Natural killer cell (primary cell): Measurements from ENCODE around the gene ZFR. TPM values are rescaled to one million over a fixed set of nuclear protein-coding genes. Genes with fewer than 3 reads are reported as not detected.

Experiments
- ATAC-seq, 3 donors: fragments of 150-1000 bp in 2 of 3; fragments of 200-7000 bp in 1 of 3; cut with Tn5 transposase; 1 replicate in 1 of 3; 2 replicates in 2 of 3; pipeline ENCODE4 v1.10.0; 2021; ENCODE audit warnings: mild to moderate bottlenecking in 2 of 3, moderate library complexity in 2 of 3
- DNase-seq, 2 donors: peaks; one replicate each; pipeline versions ENCODE4 v3.0.0 to v3.0.0-alpha.2; 2013 to 2021; ENCODE audit warnings: mixed read lengths in 1 of 2
- H3K27ac ChIP-seq: one replicate; pipeline ENCODE4 v1.5.1; 2013; ENCODE audit warnings: mild to moderate bottlenecking, low read length
- H3K27me3 ChIP-seq: one replicate; pipeline ENCODE4 v1.6.1; 2013; ENCODE audit warnings: low read length; ENCODE audit not compliant: control insufficient read depth, insufficient read depth
- H3K36me3 ChIP-seq: one replicate; pipeline ENCODE4 v1.6.1; 2013; ENCODE audit warnings: low read length; ENCODE audit not compliant: control insufficient read depth, insufficient read depth
- H3K4me1 ChIP-seq: one replicate; pipeline ENCODE4 v1.6.1; 2013; ENCODE audit warnings: low read length; ENCODE audit not compliant: control insufficient read depth, insufficient read depth
- H3K4me3 ChIP-seq: one replicate; pipeline ENCODE4 v1.5.1; 2013; ENCODE audit warnings: low read length
- H3K9me3 ChIP-seq: one replicate; pipeline ENCODE4 v1.6.1; 2013; ENCODE audit warnings: low read length; ENCODE audit not compliant: control insufficient read depth, insufficient read depth
- H3K27ac Mint-ChIP-seq, 2 donors: one replicate each; pipeline ENCODE4 v1.8.0; 2022; ENCODE audit warnings: mild to moderate bottlenecking in 2 of 2, mixed read lengths in 2 of 2, moderate library complexity in 1 of 2
- H3K27me3 Mint-ChIP-seq, 2 donors: one replicate each; pipeline ENCODE4 v1.8.0; 2022; ENCODE audit warnings: low read depth in 2 of 2, mixed read lengths in 2 of 2
- H3K36me3 Mint-ChIP-seq: one replicate; pipeline ENCODE4 v1.8.0; 2022; ENCODE audit warnings: mixed read lengths
- H3K4me1 Mint-ChIP-seq, 2 donors: one replicate each; pipeline ENCODE4 v1.8.0; 2022; ENCODE audit warnings: mixed read lengths in 2 of 2
- H3K4me3 Mint-ChIP-seq: one replicate; pipeline ENCODE4 v1.8.0; 2022; ENCODE audit warnings: mild to moderate bottlenecking, moderate library complexity, mixed read lengths
- H3K9me3 Mint-ChIP-seq, 2 donors: one replicate each; pipeline ENCODE4 v1.8.0; 2022; ENCODE audit warnings: mixed read lengths in 2 of 2
- CTCF ChIP-seq: fragments of 200-600 bp; IDR thresholded peaks from one replicate; pipeline ENCODE4 v1.8.0; 2022; ENCODE audit warnings: antibody characterized with exemption
- WGBS: methylation state at CpG from one replicate; pipeline ENCODE4 v1.1.7; 2013; ENCODE audit warnings: missing lambda C conversion rate; ENCODE audit not compliant: insufficient coverage; 5-methylcytosine and 5-hydroxymethylcytosine counted together
- intact Hi-C: fragments of 100-400 bp; cut with micrococcal nuclease; formaldehyde crosslinking; loops from one replicate; pipeline ENCODE4 v1.14.2; 2022
- total RNA-seq, 4 donors: library from RNA; stranded (reverse); fragments of 120-200 nt in 1 of 4; gene quantifications; one replicate each; pipeline versions ENCODE4 v1.2.3 to v1.2.4, GENCODE V29; 2013 to 2022

The ZFR gene
- total RNA-seq, 3 donors from 2014 or later (not counting 1 experiment from before 2014, with no cell fraction given): 62.7 to 70.8 (median 62.7) TPM

GRCh38 chr5:32308946-32309345 is 135.6 kb downstream of the ZFR start:
- Histone ChIP-seq H3K4me3 (no peak overlapping the region), H3K36me3 (no peaks in the 10 kb centered on the region), H3K9me3 (no peaks in the 10 kb centered on the region), H3K27ac (no peak overlapping the region), H3K27me3 (no peaks in the 10 kb centered on the region), H3K4me1 (peaks cover 39% of the 10 kb centered on the region)
- no peak for ATAC-seq
- H3K27me3 Mint-ChIP-seq: no peaks in the 10 kb centered on the region
- H3K9me3 Mint-ChIP-seq: no peaks in the 10 kb centered on the region
- no peak for DNase-seq
- peaks cover 70 to 74% of the 10 kb centered on the region in 2 donors for H3K4me1 Mint-ChIP-seq
- TF ChIP-seq CTCF: no peak
- peak overlapping the region; percentile 6 to 43 for H3K27ac Mint-ChIP-seq
- H3K36me3 Mint-ChIP-seq: no peaks in the 10 kb centered on the region
- intact Hi-C loops: no loop called here
- WGBS: 71% methylated on average over 3 of the region's 3 CpGs
- peak overlapping the region; percentile 14 for H3K4me3 Mint-ChIP-seq

- intact Hi-C loops: no loop called here
- no peak for DNase-seq
- H3K4me3 ChIP-seq: no peak overlapping the region
- ATAC-seq: no peak
- H3K36me3 ChIP-seq: no peaks in the 10 kb centered on the region
- no peak for TF ChIP-seq CTCF
- 76% methylated on average over 3 of the region's 4 CpGs for WGBS
- Mint-ChIP-seq H3K4me3 (peak overlapping the region; percentile 32), H3K9me3 (no peaks in the 10 kb centered on the region), H3K4me1 (peaks cover 79 to 86% of the 10 kb centered on the region in 2 donors), H3K27me3 (no peaks in the 10 kb centered on the region), H3K27ac (peak overlapping the region; percentile 9 to 63), H3K36me3 (no peaks in the 10 kb centered on the region)
- no peak overlapping the region for H3K27ac ChIP-seq
- no peaks in the 10 kb centered on the region for H3K27me3 ChIP-seq
- no peaks in the 10 kb centered on the region for H3K9me3 ChIP-seq
- H3K4me1 ChIP-seq: peaks cover 33% of the 10 kb centered on the region
These were observed 136.8 kb downstream of the ZFR start for GRCh38 chr5:32307769-32308194.

GRCh38 chr5:32304622-32305021 is 139.9 kb downstream of the ZFR start:
- peak overlapping the region; percentile 59 to 70 for H3K27ac Mint-ChIP-seq

More at GRCh38 chr5:32304622-32305021, 139.9 kb downstream of the ZFR start:
- Histone ChIP-seq H3K4me3 (no peak overlapping the region), H3K27me3 (no peaks in the 10 kb centered on the region), H3K9me3 (no peaks in the 10 kb centered on the region), H3K36me3 (no peaks in the 10 kb centered on the region), H3K27ac (no peak overlapping the region), H3K4me1 (peaks cover 17% of the 10 kb centered on the region)
- no peak for TF ChIP-seq CTCF
- DNase-seq: peak in 1 of 2 donors; percentile 19
- intact Hi-C loops: no loop called here
- 30% methylated on average over 5 of the region's 5 CpGs for WGBS
- Mint-ChIP-seq H3K9me3 (no peaks in the 10 kb centered on the region), H3K4me1 (peaks cover 83 to 91% of the 10 kb centered on the region in 2 donors), H3K27me3 (no peaks in the 10 kb centered on the region), H3K4me3 (no peak overlapping the region), H3K36me3 (no peaks in the 10 kb centered on the region)
- peak in 2 of 3 donors; percentile 44 to 50 for ATAC-seq

Other genes starting within 250 kb of the ZFR start
- 10 to 100 TPM; 36.9 to 47.7 (median 39.8) TPM for gene MTMR12, start 131.8 kb downstream of the ZFR start, total RNA-seq
- 100 to 1,000 TPM; 330 to 352 (median 338) TPM for gene SUB1, start 140.8 kb upstream of the ZFR start, total RNA-seq